Endothelial cell (in vitro differentiated cells): Measurements from ENCODE around the gene OLFM1. TPM values are rescaled to one million over a fixed set of nuclear protein-coding genes. Genes with fewer than 3 reads are reported as not detected.

Experiments
- DNase-seq: peaks from one replicate; pipeline ENCODE4 v3.0.0; 2021; ENCODE audit warnings: low spot score
- H3K27ac Mint-ChIP-seq: one replicate; pipeline ENCODE4 v1.8.0; 2021; ENCODE audit warnings: mixed read lengths, inconsistent platforms; ENCODE audit not compliant: unreplicated experiment
- H3K27me3 Mint-ChIP-seq: one replicate; pipeline ENCODE4 v1.8.0; 2021; ENCODE audit warnings: mild to moderate bottlenecking, moderate library complexity, mixed read lengths, inconsistent platforms; ENCODE audit not compliant: unreplicated experiment
- H3K36me3 Mint-ChIP-seq: one replicate; pipeline ENCODE4 v1.8.0; 2021; ENCODE audit warnings: mild to moderate bottlenecking, low read depth, mixed read lengths, inconsistent platforms; ENCODE audit not compliant: unreplicated experiment
- H3K4me1 Mint-ChIP-seq: one replicate; pipeline ENCODE4 v1.8.0; 2021; ENCODE audit warnings: mild to moderate bottlenecking, mixed read lengths, inconsistent platforms; ENCODE audit not compliant: unreplicated experiment
- H3K4me3 Mint-ChIP-seq: one replicate; pipeline ENCODE4 v1.8.0; 2021; ENCODE audit warnings: mild to moderate bottlenecking, mixed read lengths, inconsistent platforms; ENCODE audit not compliant: unreplicated experiment
- H3K9me3 Mint-ChIP-seq: one replicate; pipeline ENCODE4 v1.8.0; 2021; ENCODE audit warnings: mixed read lengths, inconsistent platforms; ENCODE audit not compliant: unreplicated experiment
- total RNA-seq: library from RNA; stranded (reverse); fragmentation: NEBNext Ultra II Directional; extraction: Animal tissue kit (Norgen Biotek cat#: 25700); gene quantifications from one replicate; pipeline ENCODE4 v1.2.1, GENCODE V29; 2021; ENCODE audit not compliant: unreplicated experiment
- TF ChIP-seq, protein P1 (sequence below): fragments of 200-600 bp; sonication (generic); IDR thresholded peaks from one replicate; pipeline ENCODE4 v1.5.0; 2021; ENCODE audit warnings: antibody characterized with exemption; ENCODE audit not compliant: unreplicated experiment

OLFM1 gene
- total RNA-seq, 1 donor from 2014 or later: 0.74 TPM

DNA sequence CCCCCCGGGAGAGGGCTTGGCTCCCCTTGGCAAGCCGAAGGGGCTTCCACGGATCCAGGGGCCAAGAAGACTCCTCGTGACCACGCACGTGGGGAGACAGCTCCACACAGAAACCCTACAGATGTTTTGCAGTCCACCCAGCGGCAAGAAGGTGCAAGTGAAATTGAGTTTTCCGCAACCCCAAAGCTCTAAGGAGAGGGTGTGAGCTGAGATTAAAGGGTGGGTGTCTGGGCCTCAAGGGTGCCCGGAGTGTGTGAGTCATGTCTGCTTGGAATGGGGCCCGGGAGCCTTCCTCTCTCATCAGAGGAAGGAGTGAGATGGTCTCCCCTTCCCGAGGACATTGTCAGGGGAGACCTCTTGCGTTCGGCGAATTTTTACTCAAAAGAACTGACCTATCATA lies 79.1 kb downstream of the OLFM1 start:
- H3K9me3 Mint-ChIP-seq: no peaks in the 10 kb centered on the region
- peaks cover 12% of the 10 kb centered on the region for H3K27me3 Mint-ChIP-seq
- no peaks in the 10 kb centered on the region for H3K4me1 Mint-ChIP-seq
- H3K4me3 Mint-ChIP-seq: no peak overlapping the region
- TF ChIP-seq, protein P1, sequence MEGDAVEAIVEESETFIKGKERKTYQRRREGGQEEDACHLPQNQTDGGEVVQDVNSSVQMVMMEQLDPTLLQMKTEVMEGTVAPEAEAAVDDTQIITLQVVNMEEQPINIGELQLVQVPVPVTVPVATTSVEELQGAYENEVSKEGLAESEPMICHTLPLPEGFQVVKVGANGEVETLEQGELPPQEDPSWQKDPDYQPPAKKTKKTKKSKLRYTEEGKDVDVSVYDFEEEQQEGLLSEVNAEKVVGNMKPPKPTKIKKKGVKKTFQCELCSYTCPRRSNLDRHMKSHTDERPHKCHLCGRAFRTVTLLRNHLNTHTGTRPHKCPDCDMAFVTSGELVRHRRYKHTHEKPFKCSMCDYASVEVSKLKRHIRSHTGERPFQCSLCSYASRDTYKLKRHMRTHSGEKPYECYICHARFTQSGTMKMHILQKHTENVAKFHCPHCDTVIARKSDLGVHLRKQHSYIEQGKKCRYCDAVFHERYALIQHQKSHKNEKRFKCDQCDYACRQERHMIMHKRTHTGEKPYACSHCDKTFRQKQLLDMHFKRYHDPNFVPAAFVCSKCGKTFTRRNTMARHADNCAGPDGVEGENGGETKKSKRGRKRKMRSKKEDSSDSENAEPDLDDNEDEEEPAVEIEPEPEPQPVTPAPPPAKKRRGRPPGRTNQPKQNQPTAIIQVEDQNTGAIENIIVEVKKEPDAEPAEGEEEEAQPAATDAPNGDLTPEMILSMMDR: no peak
- no peak overlapping the region for H3K27ac Mint-ChIP-seq
- DNase-seq: no peak
- no peaks in the 10 kb centered on the region for H3K36me3 Mint-ChIP-seq

DNA sequence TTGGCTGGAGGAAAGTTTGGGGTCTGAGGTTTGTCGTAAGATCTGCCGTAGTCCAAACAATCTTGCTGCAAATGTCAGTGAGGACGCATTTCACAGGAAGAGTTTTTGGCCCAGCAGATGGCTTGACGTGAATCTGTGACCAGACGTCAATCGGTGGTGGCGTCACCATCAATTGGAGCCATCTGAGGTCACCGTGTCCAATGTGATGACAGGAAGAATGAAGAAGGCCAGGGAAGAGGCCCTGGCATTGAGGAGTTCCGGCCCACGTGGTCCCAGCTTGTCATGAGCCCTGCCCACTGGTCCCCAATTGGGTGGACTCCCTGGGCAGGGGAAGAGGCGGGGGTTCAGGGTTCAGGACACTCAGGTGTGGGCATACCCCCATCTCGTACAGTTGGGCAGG lies 79.9 kb downstream of the OLFM1 start:
- no peaks in the 10 kb centered on the region for H3K9me3 Mint-ChIP-seq
- no peak for DNase-seq
- TF ChIP-seq, protein P1: no peak
- H3K4me3 Mint-ChIP-seq: no peak overlapping the region
- H3K27me3 Mint-ChIP-seq: peaks cover 12% of the 10 kb centered on the region
- H3K4me1 Mint-ChIP-seq: no peaks in the 10 kb centered on the region
- no peak overlapping the region for H3K27ac Mint-ChIP-seq
- no peaks in the 10 kb centered on the region for H3K36me3 Mint-ChIP-seq

DNA sequence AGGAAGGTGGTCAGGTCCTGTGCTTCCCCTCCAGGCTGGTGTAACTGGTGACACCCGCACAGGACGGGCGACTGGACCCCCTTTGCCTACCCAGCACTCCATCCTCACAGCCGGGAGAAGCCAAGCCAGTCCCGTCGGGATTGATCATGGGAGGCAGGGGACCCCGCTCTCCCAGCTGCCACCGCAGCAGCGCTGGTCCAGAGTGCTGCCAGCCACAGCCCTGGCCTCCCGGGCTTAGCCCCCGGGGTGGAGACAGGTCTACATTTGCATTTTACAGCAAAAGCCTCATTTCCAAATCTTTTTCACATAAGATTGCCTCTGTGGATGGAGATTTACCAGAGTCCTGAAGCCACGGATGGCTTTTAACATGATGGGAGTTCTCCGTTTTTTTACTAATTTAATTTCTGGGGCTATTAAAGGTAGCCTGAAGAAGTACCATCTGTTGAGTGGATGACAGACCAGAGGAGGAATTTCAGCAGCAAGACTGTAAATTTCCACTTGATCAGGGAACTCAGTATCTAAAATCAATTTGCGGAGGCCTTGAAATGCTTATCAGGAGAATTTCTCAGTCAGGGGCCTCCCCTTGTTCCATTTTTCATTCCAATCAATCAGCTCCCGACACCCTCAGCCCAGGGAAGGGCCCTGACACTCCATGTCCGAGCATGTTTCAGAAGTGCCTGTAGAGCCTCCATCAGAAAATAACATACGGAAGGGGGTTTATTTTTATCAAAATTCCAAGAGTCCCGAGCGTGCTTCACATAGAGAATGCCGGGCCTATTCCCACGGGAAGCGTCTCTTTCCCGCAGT lies 80.6 kb downstream of the OLFM1 start:
- no peak for DNase-seq
- H3K27me3 Mint-ChIP-seq: peaks cover 12% of the 10 kb centered on the region
- TF ChIP-seq, protein P1: no peak
- no peak overlapping the region for H3K27ac Mint-ChIP-seq
- no peaks in the 10 kb centered on the region for H3K4me1 Mint-ChIP-seq
- H3K36me3 Mint-ChIP-seq: no peaks in the 10 kb centered on the region
- no peaks in the 10 kb centered on the region for H3K9me3 Mint-ChIP-seq
- no peak overlapping the region for H3K4me3 Mint-ChIP-seq

DNA sequence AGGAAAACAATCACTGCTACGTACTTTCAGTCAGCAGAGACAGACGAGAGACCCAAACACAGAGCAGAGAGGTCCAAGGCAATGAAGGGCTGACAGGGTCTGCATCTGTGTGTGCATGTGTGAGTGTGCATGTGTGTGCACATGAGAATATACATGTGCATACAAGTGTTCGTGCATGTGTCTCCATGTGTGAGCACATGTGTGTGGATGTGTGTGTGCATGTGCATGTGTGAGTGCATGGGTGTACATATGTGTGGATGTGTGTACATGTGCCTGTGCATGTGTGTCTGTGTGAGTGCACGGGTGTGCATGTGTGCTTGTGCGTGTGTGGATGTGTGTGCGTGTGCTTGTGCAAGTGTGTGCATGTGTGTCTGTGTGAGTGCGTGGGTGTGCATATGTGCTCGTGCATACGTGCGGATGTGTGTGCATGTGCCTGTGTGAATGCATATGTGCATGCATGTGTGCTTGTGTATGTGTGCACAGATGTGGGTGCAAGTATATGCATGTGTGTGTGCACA lies 82.3 kb downstream of the OLFM1 start:
- no peak for DNase-seq
- Mint-ChIP-seq H3K4me3 (no peak overlapping the region), H3K36me3 (no peaks in the 10 kb centered on the region), H3K27ac (no peak overlapping the region), H3K4me1 (no peaks in the 10 kb centered on the region), H3K27me3 (peaks cover 11% of the 10 kb centered on the region), H3K9me3 (no peaks in the 10 kb centered on the region)
- TF ChIP-seq, protein P1: no peak

DNA sequence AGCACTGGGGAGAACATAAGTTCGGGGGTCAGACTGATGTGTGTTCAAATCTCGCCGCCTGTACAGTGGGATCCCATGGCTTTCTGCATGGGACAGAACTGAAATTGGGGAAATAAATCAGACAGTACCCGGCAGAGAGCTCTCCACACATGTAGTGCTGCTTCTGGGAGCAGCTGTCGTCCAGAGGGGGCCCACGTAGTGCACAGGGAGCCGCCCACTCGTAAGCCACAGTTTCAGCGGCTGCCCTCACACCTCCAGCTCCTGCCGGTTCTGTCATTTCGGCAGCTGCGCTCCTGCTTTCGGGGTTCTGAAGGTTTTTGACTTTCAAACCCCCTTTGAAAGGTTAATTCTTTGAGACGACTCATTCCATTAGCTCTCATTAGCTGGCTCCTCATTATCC lies 83.1 kb downstream of the OLFM1 start:
- Mint-ChIP-seq H3K4me1 (no peaks in the 10 kb centered on the region), H3K27ac (no peak overlapping the region), H3K9me3 (no peaks in the 10 kb centered on the region), H3K27me3 (peaks cover 9% of the 10 kb centered on the region), H3K36me3 (no peaks in the 10 kb centered on the region), H3K4me3 (no peak overlapping the region)
- TF ChIP-seq, protein P1: no peak
- DNase-seq: no peak
